Inflammatory macrophage (primary cell): ENCODE data around the gene BEGAIN.
A peak's percentile ranks its signal among the peaks of the same experiment; 100 is the strongest.

ENCODE experiments used
- DNase-seq, 2 donors: peaks; one replicate each; pipeline ENCODE4 v3.0.0-alpha.2; 2020 to 2022

The BEGAIN gene

GRCh38 chr14:100581228-100582145, 5.7 kb downstream of the BEGAIN start:
- no peak for DNase-seq

GRCh38 chr14:100580316-100581227, 6.6 kb downstream of the BEGAIN start:
- DNase-seq = no peak

- peak; percentile 37 to 48 for DNase-seq
Observed at GRCh38 chr14:100578552-100578951, 8.7 kb downstream of the BEGAIN start.

GRCh38 chr14:100577986-100578431, 9.2 kb downstream of the BEGAIN start:
- no peak for DNase-seq

- DNase-seq = no peak
Observed at GRCh38 chr14:100577321-100577985, 9.8 kb downstream of the BEGAIN start.

- DNase-seq = no peak
Observed at GRCh38 chr14:100576091-100577085, 10.8 kb downstream of the BEGAIN start.

GRCh38 chr14:100575266-100575995, 11.8 kb downstream of the BEGAIN start:
- no peak for DNase-seq

GRCh38 chr14:100574642-100575031, 12.6 kb downstream of the BEGAIN start:
- no peak for DNase-seq

- no peak for DNase-seq
Observed at GRCh38 chr14:100573757-100574641, 13.2 kb downstream of the BEGAIN start.

- no peak for DNase-seq
Observed at GRCh38 chr14:100573002-100573756, 14.0 kb downstream of the BEGAIN start.

- no peak for DNase-seq
Observed at GRCh38 chr14:100572543-100572942, 14.7 kb downstream of the BEGAIN start.

- DNase-seq = no peak
Observed at GRCh38 chr14:100571837-100572236, 15.4 kb downstream of the BEGAIN start.

- no peak for DNase-seq
Observed at GRCh38 chr14:100570726-100571454, 16.3 kb downstream of the BEGAIN start.

GRCh38 chr14:100569734-100570286, 17.4 kb downstream of the BEGAIN start:
- no peak for DNase-seq

- DNase-seq = no peak
Observed at GRCh38 chr14:100568998-100569733, 18.1 kb downstream of the BEGAIN start.

- peak in 1 of 2 donors; percentile 13 for DNase-seq
Observed at GRCh38 chr14:100568164-100568997, 18.8 kb downstream of the BEGAIN start.
